Activated B cell treated with CpG ODN at 0.5 μM for 24 hours (primary cell): ENCODE data around the gene MAPK1IP1L. TPM values are rescaled to one million over a fixed set of nuclear protein-coding genes. Genes with fewer than 3 reads are reported as not detected.

Source experiments
- ATAC-seq: fragments of 200-7000 bp; cut with Tn5 transposase; one replicate; pipeline ENCODE4 v1.10.0; 2021; ENCODE audit warnings: low read depth, mild to moderate bottlenecking, moderate library complexity
- CTCF ChIA-PET: fragments of 350-600 bp; sonication (Branson Sonifier 250); formaldehyde crosslinking; loops from one replicate; lab custom pipeline; 2021; ENCODE audit warnings: antibody characterized with exemption; lab: Charles Lee
- POLR2A ChIA-PET: fragments of 350-600 bp; sonication (Branson Sonifier 250); formaldehyde crosslinking; loops from one replicate; lab custom pipeline; 2021; ENCODE audit warnings: antibody characterized with exemption; lab: Charles Lee
- DNase-seq: peaks from one replicate; pipeline ENCODE4 v3.0.0; 2022
- H3K27ac Mint-ChIP-seq: one replicate; pipeline ENCODE4 v1.8.0; 2020; ENCODE audit warnings: mixed read lengths
- H3K27me3 Mint-ChIP-seq: one replicate; pipeline ENCODE4 v1.8.0; 2021; ENCODE audit warnings: mixed read lengths
- H3K36me3 Mint-ChIP-seq: one replicate; pipeline ENCODE4 v1.8.0; 2021; ENCODE audit warnings: low read depth, mixed read lengths
- H3K4me1 Mint-ChIP-seq: one replicate; pipeline ENCODE4 v1.8.0; 2021; ENCODE audit warnings: mixed read lengths
- H3K4me3 Mint-ChIP-seq: one replicate; pipeline ENCODE4 v1.8.0; 2020; ENCODE audit warnings: mild to moderate bottlenecking, mixed read lengths
- H3K9me3 Mint-ChIP-seq: one replicate; pipeline ENCODE4 v1.8.0; 2020; ENCODE audit warnings: mixed read lengths
- CTCF ChIP-seq: fragments of 200-600 bp; IDR thresholded peaks from one replicate; pipeline ENCODE4 v1.8.0; 2022; ENCODE audit warnings: antibody characterized with exemption, mild to moderate bottlenecking
- intact Hi-C: fragments of 100-400 bp; cut with micrococcal nuclease; formaldehyde crosslinking; loops from one replicate; pipeline ENCODE4 v1.15.1; 2024
- total RNA-seq: library from RNA; stranded (reverse); gene quantifications from 2 replicates; pipeline ENCODE4 v1.2.3, GENCODE V29; 2022

The MAPK1IP1L gene
- total RNA-seq, 1 donor from 2014 or later: 130 TPM

- intact Hi-C loops: loop anchor here (2.0 kb wide), 1 partner anchor 459 kb away; the partner anchor contains the start of gene SAMD4A
- TF ChIP-seq CTCF: no peak
- H3K4me1 Mint-ChIP-seq: peaks cover 45% of the 10 kb centered on the region
- peak overlapping the region; percentile 56 for H3K27ac Mint-ChIP-seq
- no peaks in the 10 kb centered on the region for H3K9me3 Mint-ChIP-seq
- peaks cover 5% of the 10 kb centered on the region for H3K36me3 Mint-ChIP-seq
- ChIA-PET POLR2A (interaction anchor here (3.2 kb wide), 1 partner anchor 26 kb away, joined by 42 read pairs; the partner anchor contains the start of gene MAPK1IP1L), CTCF (interaction anchor here (1.3 to 2.2 kb wide), 3 partner anchors 25 to 135 kb away, joined by 4 to 9 read pairs (median 7); partner anchors contain the start of gene MAPK1IP1L)
- H3K4me3 Mint-ChIP-seq: peak overlapping the region; percentile 95
- ATAC-seq (no peak), DNase-seq (no peak)
- no peaks in the 10 kb centered on the region for H3K27me3 Mint-ChIP-seq
Measured at GRCh38 chr14:55025948-55026347, 25.5 kb upstream of the MAPK1IP1L start.

GRCh38 chr14:55026441-55026792, 25.0 kb upstream of the MAPK1IP1L start:
- DNase-seq (no peak), ATAC-seq (no peak)
- Mint-ChIP-seq H3K27ac (peak overlapping the region; percentile 92), H3K36me3 (peaks cover 7% of the 10 kb centered on the region), H3K9me3 (no peaks in the 10 kb centered on the region), H3K4me1 (peaks cover 49% of the 10 kb centered on the region), H3K4me3 (peak overlapping the region; percentile 95), H3K27me3 (no peaks in the 10 kb centered on the region)
- no peak for TF ChIP-seq CTCF
- ChIA-PET CTCF (interaction anchor here (0.8 to 2.2 kb wide), 5 partner anchors 25 to 135 kb away, joined by 3 to 9 read pairs (median 4); partner anchors contain the start of gene MAPK1IP1L), POLR2A (interaction anchor here (0.5 to 3.2 kb wide), 14 partner anchors 12 to 538 kb away, joined by 3 to 42 read pairs (median 4); partner anchors contain the start of genes GMFB, LGALS3 and MAPK1IP1L)
- intact Hi-C loops: loop anchor here (2.0 kb wide), 1 partner anchor 460 kb away; the partner anchor contains the start of gene SAMD4A

GRCh38 chr14:55026793-55027561, 24.5 kb upstream of the MAPK1IP1L start, which contains the start of the genes SOCS4 and WDHD1:
Gene SOCS4, plus strand, starts transcription at chr14:55027236. Its CDS starts 15,806 bp downstream, at chr14:55043042.
Gene WDHD1, minus strand, starts transcription at chr14:55027099. Its CDS starts 312 bp downstream, at chr14:55026787.
- no peaks in the 10 kb centered on the region for H3K27me3 Mint-ChIP-seq
- ChIA-PET CTCF (interaction anchor here (0.8 to 2.2 kb wide), 5 partner anchors 24 to 134 kb away, joined by 3 to 9 read pairs (median 4); partner anchors contain the start of gene MAPK1IP1L), POLR2A (interaction anchor here (0.5 to 3.2 kb wide), 16 partner anchors 11 to 538 kb away, joined by 3 to 42 read pairs (median 4); partner anchors contain the start of genes GMFB, LGALS3 and MAPK1IP1L)
- peak within 1 kb of the TSS; percentile 95 for H3K4me3 Mint-ChIP-seq
- no peak for TF ChIP-seq CTCF
- H3K36me3 Mint-ChIP-seq: peaks cover 8% of the 10 kb centered on the region
- peak within 1 kb of the TSS; percentile 92 for H3K27ac Mint-ChIP-seq
- intact Hi-C loops: loop anchor here (1.0 to 2.0 kb wide), 7 partner anchors 24 to 586 kb away; partner anchors contain the start of genes CNIH1, GCH1, LGALS3 and MAPK1IP1L
- H3K4me1 Mint-ChIP-seq: peaks cover 50% of the 10 kb centered on the region
- ATAC-seq: peak; percentile 92
- no peaks in the 10 kb centered on the region for H3K9me3 Mint-ChIP-seq
- peak; percentile 99 for DNase-seq

GRCh38 chr14:55028066-55028465, 23.4 kb upstream of the MAPK1IP1L start:
- Mint-ChIP-seq H3K27me3 (no peaks in the 10 kb centered on the region), H3K4me3 (peak overlapping the region; percentile 95), H3K4me1 (peaks cover 50% of the 10 kb centered on the region), H3K9me3 (no peaks in the 10 kb centered on the region), H3K27ac (peak overlapping the region; percentile 92), H3K36me3 (peaks cover 13% of the 10 kb centered on the region)
- intact Hi-C loops: no loop called here
- ChIA-PET POLR2A (interaction anchor here (0.5 to 3.2 kb wide), 2 partner anchors 24 to 30 kb away, joined by 3 to 42 read pairs; partner anchors contain the start of gene MAPK1IP1L), CTCF (interaction anchor here (0.8 to 1.0 kb wide), 2 partner anchors 23 to 133 kb away, joined by 4 to 6 read pairs; partner anchors contain the start of gene MAPK1IP1L)
- DNase-seq: no peak
- ATAC-seq: no peak
- no peak for TF ChIP-seq CTCF
